Right lobe of liver (tissue), 4 donors: ENCODE measurements around the gene ST6GALNAC4.

Experiments used
- POLR2A ChIP-seq: fragments of 450-650 bp; IDR thresholded peaks from one replicate; pipeline ENCODE4 v1.6.1; 2017; ENCODE audit warnings: antibody characterized with exemption, mild to moderate bottlenecking
- TF ChIP-seq, protein P1 (sequence below), 4 donors: fragments of 200-600 bp in 3 of 4; fragments of 450-650 bp in 1 of 4; IDR thresholded peaks; one replicate each; pipeline versions ENCODE4 v1.5.1 to v1.8.0; 2016 to 2022; ENCODE audit warnings: antibody characterized with exemption in 4 of 4, mild to moderate bottlenecking in 2 of 4
- donor health status: DM: no; HTN: no; CAD: no.
- donor health status: DM: no; HTN: no; CAD: no.
- donor health status: DM: no; HTN: yes; CAD: no.

DNA sequence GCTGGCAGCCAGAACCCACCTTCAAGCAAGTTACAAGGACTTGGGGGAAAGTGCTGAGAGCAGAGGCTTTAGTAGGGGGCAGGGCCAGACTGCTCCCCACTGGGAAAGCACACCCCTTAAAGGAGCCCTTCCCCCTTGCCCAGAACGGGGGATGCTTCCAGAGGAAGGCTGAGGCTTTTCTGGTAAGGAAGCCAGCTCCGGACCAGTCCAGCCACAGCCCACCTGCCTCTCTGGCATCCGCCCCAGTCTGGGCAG is 25.0 kb upstream of the ST6GALNAC4 start:
- TF ChIP-seq, protein P1, sequence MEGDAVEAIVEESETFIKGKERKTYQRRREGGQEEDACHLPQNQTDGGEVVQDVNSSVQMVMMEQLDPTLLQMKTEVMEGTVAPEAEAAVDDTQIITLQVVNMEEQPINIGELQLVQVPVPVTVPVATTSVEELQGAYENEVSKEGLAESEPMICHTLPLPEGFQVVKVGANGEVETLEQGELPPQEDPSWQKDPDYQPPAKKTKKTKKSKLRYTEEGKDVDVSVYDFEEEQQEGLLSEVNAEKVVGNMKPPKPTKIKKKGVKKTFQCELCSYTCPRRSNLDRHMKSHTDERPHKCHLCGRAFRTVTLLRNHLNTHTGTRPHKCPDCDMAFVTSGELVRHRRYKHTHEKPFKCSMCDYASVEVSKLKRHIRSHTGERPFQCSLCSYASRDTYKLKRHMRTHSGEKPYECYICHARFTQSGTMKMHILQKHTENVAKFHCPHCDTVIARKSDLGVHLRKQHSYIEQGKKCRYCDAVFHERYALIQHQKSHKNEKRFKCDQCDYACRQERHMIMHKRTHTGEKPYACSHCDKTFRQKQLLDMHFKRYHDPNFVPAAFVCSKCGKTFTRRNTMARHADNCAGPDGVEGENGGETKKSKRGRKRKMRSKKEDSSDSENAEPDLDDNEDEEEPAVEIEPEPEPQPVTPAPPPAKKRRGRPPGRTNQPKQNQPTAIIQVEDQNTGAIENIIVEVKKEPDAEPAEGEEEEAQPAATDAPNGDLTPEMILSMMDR (IDR thresholded peaks at IDR 0.05), result no peak
- no peak for TF ChIP-seq POLR2A
